HG03095 (cell line): ENCODE results near the gene KCNMB4.

Experiments
- ATAC-seq: cut with Tn5 transposase; IDR thresholded peaks from one replicate; pipeline ENCODE4 v1.9.1; 2021; ENCODE audit warnings: moderate library complexity; ENCODE audit not compliant: unreplicated experiment

The KCNMB4 gene, protein sequence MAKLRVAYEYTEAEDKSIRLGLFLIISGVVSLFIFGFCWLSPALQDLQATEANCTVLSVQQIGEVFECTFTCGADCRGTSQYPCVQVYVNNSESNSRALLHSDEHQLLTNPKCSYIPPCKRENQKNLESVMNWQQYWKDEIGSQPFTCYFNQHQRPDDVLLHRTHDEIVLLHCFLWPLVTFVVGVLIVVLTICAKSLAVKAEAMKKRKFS

DNA sequence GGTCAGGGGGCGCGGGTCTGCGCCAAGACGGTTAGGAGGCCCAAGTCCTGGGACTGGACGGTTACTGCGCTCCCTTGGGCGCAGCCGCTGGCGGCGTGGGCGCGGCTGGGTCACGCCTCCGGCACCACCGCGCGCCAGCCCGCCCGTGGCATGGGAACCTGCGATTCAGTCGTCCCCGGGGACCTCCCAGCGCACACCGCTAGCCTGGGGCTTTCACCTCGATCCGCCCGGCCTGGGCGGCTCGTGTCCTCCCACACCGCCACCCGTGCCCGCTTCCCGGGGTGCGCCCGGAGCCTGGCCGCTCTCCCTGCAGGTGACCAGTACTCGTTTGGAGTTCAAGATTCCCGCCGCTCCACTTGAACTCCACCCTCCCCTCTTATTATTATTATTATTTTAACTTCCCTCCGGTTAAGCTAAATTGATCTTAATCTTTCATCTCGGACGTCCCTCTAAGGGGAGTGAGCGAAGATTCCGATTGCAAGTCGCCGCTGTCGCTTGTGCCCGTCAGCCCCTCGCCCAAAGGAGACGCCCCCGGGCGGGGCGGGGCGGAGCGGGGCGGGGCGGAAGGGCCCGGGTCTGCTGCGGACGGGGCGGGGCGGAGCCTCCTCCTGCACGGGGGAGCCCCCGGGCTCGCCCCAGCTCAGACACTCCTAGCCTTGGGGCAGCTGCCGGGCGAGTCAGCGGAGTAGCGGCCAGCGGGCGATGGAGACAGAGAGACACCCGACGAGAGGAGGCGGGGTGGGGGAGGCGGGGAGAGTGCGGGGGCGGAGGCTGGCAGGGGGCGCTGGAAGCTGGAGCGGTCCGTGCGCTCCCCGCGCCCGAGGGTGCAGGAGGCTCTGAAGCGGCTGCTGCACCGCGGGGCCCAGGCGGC is at the start of gene KCNMB4:
KCNMB4 (plus strand) TSS at position 643 of the 871 bp plus-strand sequence. CDS start 445 bp downstream, outside the sequence.
- peak; percentile 82 for ATAC-seq

- ATAC-seq = peak; percentile 92
Observed at GRCh38 chr12:70317781-70318180, 48.3 kb upstream of the KCNMB4 start.

- no peak for ATAC-seq
Observed at GRCh38 chr12:70319605-70320004, 46.5 kb upstream of the KCNMB4 start.

GRCh38 chr12:70321191-70321590 is 44.9 kb upstream of the KCNMB4 start:
- ATAC-seq = no peak

- no peak for ATAC-seq
Observed at GRCh38 chr12:70327541-70327940, 38.5 kb upstream of the KCNMB4 start.

DNA sequence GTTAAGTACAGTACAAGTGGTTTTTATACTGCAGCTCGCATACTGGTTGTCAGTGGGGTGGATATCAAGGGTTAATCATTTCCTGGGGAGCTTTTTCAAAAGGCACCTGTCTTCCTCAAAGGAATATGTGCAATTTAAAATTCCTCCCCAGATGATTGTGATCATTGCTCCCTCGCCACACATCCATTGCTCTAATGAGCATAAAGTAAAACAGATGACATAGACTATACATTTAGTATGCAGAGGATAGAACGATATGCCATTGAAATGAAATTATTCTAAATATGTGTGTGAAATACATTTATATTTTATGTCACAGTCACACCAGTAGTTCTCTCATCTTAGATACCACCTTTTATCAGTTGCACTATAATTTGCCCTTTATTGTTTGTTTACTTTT is 36.4 kb upstream of the KCNMB4 start:
- ATAC-seq = no peak

DNA sequence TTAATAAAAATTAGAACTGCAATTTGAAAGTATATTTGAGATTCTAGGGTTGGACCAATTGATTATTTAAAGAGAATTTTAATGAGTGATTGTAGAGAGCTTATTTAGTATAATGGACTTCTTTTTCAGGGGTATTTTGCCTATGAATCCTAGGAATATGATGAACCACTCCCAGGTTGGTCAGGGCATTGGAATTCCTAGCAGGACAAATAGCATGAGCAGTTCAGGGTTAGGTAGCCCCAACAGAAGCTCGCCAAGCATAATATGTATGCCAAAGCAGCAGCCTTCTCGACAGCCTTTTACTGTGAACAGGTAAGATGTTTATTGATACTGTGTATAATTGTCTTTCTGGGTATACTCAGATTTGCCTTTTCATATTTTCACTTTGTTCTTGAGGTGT is 35.9 kb upstream of the KCNMB4 start:
- no peak for ATAC-seq

DNA sequence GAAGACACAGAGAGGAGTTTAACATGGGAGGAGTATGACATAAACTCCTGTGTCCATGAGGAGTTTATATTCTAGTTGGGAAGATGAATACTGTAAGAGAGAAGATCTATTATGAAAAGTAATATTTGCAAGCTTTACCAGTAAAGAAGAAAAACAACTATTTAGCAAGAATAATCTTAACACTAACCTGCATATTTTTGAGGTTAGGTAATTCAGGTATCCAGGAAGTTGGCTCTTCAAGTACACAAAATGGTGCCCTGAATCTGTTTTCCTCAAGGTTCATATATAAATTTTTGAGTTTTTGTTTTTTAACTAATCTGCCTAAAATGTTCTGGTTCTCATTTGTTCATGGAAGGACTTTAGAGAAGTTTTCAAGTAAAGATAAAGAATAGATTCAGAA is 33.9 kb upstream of the KCNMB4 start:
- ATAC-seq = no peak

GRCh38 chr12:70334742-70335141 is 31.3 kb upstream of the KCNMB4 start:
- ATAC-seq = no peak

GRCh38 chr12:70338531-70338930 is 27.6 kb upstream of the KCNMB4 start:
- no peak for ATAC-seq

DNA sequence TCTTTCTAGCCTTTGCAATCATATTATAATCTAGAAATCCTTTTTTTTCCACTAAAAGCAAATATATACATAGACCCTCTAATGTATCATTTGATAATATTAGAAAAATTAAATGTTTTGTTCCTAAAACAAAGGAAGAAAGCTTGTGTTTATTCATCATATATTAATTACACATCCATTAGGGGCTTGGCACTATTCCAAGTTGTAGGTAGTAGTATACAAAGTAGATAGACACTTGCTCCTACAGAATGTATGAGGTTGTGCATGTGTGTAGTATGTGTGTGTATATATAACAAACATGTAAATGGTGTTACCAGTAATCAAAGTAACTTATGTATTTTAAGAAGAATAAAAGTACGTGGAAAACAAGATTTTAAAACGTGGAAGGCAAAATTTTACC is 15.0 kb upstream of the KCNMB4 start:
- ATAC-seq = no peak

GRCh38 chr12:70353780-70354660 is 12.1 kb upstream of the KCNMB4 start:
- ATAC-seq = no peak

DNA sequence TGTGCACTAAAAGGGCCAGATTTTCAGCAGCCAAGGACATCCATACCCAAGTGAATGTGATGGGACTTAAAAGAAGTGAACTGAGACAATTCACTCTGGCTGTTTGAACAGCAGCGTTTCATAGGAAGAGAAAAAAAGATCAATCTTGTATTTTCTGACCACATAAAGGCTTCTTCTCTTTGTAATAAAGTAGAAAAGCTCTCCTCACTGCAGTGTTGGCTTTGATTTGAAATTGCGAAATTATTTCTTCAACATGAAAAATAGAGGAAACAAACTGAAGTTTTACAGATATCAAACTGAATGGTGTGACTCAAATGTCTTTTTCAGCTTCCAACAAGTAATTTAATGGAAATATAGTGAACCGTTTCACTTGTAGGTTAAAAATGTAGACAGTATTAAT is 11.3 kb upstream of the KCNMB4 start:
- ATAC-seq = no peak

DNA sequence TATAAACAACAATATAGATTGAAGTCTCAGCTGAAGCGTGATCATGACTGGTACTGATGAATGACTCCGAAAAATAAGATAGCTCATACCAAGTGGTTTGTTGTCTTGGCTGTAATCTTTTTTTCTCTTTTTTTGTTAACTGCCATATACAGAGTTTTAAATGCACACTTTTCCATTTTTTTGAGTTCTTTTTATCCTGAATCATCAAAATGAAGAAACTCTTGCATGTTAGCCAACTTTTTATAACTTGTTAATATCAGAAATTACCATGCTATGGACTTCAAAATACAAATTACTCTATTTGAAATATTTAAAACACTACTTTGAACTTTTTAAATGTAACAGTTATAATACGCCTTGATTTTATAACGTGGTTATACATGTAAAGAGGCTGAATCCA is 10.1 kb upstream of the KCNMB4 start:
- ATAC-seq = no peak

DNA sequence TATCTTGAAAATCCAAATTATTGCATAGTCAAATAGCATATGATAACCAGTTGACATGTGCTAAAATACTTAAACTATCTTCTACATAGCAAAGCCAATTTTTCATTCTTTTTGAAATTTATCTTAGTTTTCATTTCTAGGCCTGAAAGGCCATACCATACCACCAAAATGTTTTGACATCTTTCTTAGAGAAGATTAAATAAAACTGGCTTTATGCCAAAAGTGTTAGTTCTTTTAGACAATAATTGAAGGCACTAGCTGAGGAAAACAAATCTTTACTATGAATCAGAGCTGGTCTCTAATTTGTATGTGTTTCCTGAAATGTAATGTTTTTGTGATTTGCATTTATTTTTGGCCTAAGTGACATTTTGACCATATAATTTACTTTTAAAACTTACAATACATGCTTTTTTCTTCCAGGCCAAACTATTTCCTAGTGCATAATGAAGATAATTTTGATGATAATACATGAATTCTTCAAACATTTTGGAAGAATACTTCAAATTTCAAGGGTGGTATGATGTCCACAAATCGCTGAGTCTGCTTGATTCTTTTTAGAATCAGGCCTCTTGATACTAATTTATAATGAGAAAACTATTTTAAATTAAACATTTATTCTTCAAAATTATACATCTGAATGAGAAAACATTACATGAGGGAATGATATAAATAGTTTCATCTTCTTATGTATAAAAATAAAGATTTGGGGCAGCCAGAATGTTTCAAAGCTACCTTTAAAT is 6.5 kb upstream of the KCNMB4 start:
- ATAC-seq = no peak

GRCh38 chr12:70360218-70360617 is 5.9 kb upstream of the KCNMB4 start:
- ATAC-seq = no peak

DNA sequence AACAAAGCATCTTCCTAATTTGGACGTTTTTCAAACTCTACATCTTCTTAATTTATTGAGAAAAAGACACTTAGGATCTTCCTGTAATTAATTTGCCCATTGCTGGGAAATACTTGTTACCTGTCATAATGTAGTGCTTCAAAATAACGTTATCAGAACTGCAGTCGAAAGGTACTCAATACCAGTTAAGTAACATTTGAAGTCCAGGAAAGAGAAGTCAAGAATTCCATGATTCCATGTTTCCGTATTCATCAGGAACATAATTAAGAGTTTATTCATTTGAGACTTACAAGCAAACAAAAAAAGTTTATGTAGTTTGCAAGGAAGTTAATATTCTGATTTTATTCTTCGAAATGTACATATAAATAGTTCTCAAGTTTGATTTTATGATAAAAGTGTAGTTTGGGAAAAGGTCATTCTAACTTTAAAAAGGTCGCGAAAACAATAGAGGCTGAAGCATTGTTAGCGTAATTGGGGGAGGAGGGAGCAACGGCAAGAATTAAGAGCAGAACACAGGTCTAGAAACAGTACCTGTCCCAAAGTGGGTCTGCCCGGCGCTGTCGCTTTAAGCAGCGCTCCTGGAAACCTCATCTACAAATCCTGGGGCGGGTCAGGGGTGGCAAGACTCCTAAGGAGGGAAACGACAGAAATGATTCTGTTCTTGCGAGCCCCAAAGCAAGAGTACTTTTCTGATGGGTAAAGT is 1.2 kb upstream of the KCNMB4 start:
- no peak for ATAC-seq

- ATAC-seq = no peak
Observed at GRCh38 chr12:70365398-70365647, 767 bp upstream of the KCNMB4 start.

GRCh38 chr12:70366581-70367257 is 629 bp downstream of the KCNMB4 start:
- ATAC-seq = peak; percentile 37
